ENCODE data around the gene CARNS1. TPM values are rescaled to one million over a fixed set of nuclear protein-coding genes. Genes with fewer than 3 reads are reported as not detected.
"Not testable (repeated sequence)": the region's sequence is repeated elsewhere in the genome, so short reads cannot be mapped to it uniquely, and the experiment has no call there.

Gene CARNS1
- polyA plus RNA-seq, 1 donor (not counting 4 experiments of a cell fraction or from before 2014, with no cell fraction given): not detected

DNA sequence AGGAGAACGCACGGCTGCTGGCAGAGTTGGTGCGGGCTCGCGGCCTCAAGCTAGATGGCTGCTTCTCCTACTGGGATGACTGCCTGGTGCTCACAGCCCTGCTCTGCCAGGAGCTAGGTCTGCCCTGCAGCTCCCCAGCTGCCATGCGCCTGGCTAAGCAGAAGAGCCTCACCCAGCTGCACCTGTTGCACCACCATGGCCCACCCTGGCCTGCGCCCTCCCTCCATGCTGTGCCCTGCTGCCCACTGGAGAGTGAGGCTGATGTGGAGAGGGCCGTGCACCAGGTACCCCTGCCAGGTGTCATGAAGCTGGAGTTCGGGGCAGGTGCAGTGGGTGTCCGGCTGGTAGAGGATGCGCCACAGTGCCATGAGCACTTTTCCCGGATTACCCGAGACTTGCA, 8.0 kb downstream of the CARNS1 start:
- FAIRE-seq (no peak), DNase-seq (ENCODE audit: low read depth, low spot score) (no peak)
- dilution Hi-C loops (cut with MboI; ENCODE audit: extremely low pct_ligation_motif_present, low sequenced_read_pairs): no loop called here
- no peaks in the 10 kb centered on the region for H4K20me1 ChIP-seq (ENCODE audit: control insufficient read depth, extremely low read depth, insufficient read depth, low read length)
- peaks cover 25% of the 10 kb centered on the region for H3K4me1 ChIP-seq (ENCODE audit: control insufficient read depth, extremely low read depth, insufficient read depth, low read length)
- H3K4me3 ChIP-seq (ENCODE audit: control insufficient read depth in 2 of 3, extremely low read depth in 1 of 3, insufficient read depth in 2 of 3, low read depth in 1 of 3, low read length in 3 of 3): no peak overlapping the region
- peaks cover 4% of the 10 kb centered on the region for H3K27me3 ChIP-seq (ENCODE audit: control insufficient read depth, extremely low read depth, insufficient read depth, low read length)
- H2AFZ ChIP-seq (ENCODE audit: control insufficient read depth, low read length): no peak overlapping the region
- no peaks in the 10 kb centered on the region for H3K9me3 ChIP-seq (ENCODE audit: control insufficient read depth, low read depth, low read length)
- H3K4me2 ChIP-seq (ENCODE audit: control insufficient read depth, extremely low read depth, insufficient read depth, low read depth, low read length): no peak overlapping the region
- no peaks in the 10 kb centered on the region for H3K36me3 ChIP-seq (ENCODE audit: control insufficient read depth in 2 of 2, extremely low read depth in 1 of 2, insufficient read depth in 2 of 2, low read length in 2 of 2)
- H3K9ac ChIP-seq (ENCODE audit: control insufficient read depth, extremely low read depth, insufficient read depth, low read length): no peak overlapping the region
- TF ChIP-seq, protein P1, sequence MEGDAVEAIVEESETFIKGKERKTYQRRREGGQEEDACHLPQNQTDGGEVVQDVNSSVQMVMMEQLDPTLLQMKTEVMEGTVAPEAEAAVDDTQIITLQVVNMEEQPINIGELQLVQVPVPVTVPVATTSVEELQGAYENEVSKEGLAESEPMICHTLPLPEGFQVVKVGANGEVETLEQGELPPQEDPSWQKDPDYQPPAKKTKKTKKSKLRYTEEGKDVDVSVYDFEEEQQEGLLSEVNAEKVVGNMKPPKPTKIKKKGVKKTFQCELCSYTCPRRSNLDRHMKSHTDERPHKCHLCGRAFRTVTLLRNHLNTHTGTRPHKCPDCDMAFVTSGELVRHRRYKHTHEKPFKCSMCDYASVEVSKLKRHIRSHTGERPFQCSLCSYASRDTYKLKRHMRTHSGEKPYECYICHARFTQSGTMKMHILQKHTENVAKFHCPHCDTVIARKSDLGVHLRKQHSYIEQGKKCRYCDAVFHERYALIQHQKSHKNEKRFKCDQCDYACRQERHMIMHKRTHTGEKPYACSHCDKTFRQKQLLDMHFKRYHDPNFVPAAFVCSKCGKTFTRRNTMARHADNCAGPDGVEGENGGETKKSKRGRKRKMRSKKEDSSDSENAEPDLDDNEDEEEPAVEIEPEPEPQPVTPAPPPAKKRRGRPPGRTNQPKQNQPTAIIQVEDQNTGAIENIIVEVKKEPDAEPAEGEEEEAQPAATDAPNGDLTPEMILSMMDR (optimal IDR thresholded peaks at IDR 0.05 in 1 of 3, IDR thresholded peaks at IDR 0.05 in 1 of 3, conservative IDR thresholded peaks at IDR 0.05 in 1 of 3; ENCODE audit: extremely low read depth in 1 of 3, insufficient read depth in 2 of 3, low read length in 3 of 3): no peak
- TF ChIP-seq EZH2 (IDR thresholded peaks at IDR 0.05; ENCODE audit: low read length): no peak
- no peak overlapping the region for H3K27ac ChIP-seq (ENCODE audit: control insufficient read depth, insufficient read depth, low read length)
- H3K79me2 ChIP-seq (ENCODE audit: control insufficient read depth, insufficient read depth, low read length): peaks cover 1% of the 10 kb centered on the region
- no peaks in the 10 kb centered on the region for H3K9me1 ChIP-seq (ENCODE audit: control insufficient read depth, extremely low read depth, insufficient read depth, low read length)

DNA sequence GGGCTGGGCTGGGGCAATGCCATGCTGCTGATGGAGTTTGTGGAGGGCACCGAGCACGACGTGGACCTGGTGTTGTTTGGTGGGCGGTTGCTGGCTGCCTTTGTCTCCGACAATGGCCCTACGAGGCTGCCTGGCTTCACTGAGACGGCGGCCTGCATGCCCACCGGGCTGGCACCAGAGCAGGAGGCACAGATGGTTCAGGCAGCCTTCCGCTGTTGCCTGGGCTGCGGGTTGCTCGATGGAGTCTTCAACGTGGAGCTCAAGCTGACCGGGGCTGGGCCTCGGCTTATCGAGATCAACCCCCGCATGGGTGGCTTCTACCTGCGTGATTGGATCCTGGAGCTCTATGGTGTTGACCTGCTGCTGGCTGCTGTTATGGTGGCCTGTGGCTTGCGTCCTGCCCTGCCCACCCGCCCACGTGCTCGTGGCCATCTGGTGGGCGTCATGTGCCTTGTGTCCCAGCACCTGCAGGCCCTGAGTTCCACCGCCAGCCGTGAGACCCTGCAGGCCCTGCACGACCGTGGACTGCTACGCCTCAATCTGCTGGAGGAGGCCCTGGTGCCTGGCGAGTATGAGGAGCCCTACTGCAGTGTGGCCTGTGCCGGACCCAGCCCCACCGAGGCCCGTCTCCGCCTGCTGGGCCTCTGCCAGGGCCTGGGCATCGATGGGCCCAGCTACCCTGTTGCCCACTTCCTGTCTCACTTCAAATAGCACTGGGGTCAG, 8.6 kb downstream of the CARNS1 start:
- DNase-seq (ENCODE audit: low read depth, low spot score) (no peak), FAIRE-seq (no peak)
- peaks cover 7% of the 10 kb centered on the region for H3K79me2 ChIP-seq (ENCODE audit: control insufficient read depth, insufficient read depth, low read length)
- no peak overlapping the region for H3K4me2 ChIP-seq (ENCODE audit: control insufficient read depth, extremely low read depth, insufficient read depth, low read depth, low read length)
- TF ChIP-seq, protein P1 (optimal IDR thresholded peaks at IDR 0.05 in 1 of 3, IDR thresholded peaks at IDR 0.05 in 1 of 3, conservative IDR thresholded peaks at IDR 0.05 in 1 of 3; ENCODE audit: extremely low read depth in 1 of 3, insufficient read depth in 2 of 3, low read length in 3 of 3): no peak
- no peak for TF ChIP-seq EZH2 (IDR thresholded peaks at IDR 0.05; ENCODE audit: low read length)
- H3K9me3 ChIP-seq (ENCODE audit: control insufficient read depth, low read depth, low read length): no peaks in the 10 kb centered on the region
- no peaks in the 10 kb centered on the region for H3K36me3 ChIP-seq (ENCODE audit: control insufficient read depth in 2 of 2, extremely low read depth in 1 of 2, insufficient read depth in 2 of 2, low read length in 2 of 2)
- H3K9ac ChIP-seq (ENCODE audit: control insufficient read depth, extremely low read depth, insufficient read depth, low read length): no peak overlapping the region
- no peak overlapping the region for H3K4me3 ChIP-seq (ENCODE audit: control insufficient read depth in 2 of 3, extremely low read depth in 1 of 3, insufficient read depth in 2 of 3, low read depth in 1 of 3, low read length in 3 of 3)
- dilution Hi-C loops (cut with MboI; ENCODE audit: extremely low pct_ligation_motif_present, low sequenced_read_pairs): no loop called here
- no peaks in the 10 kb centered on the region for H3K9me1 ChIP-seq (ENCODE audit: control insufficient read depth, extremely low read depth, insufficient read depth, low read length)
- no peak overlapping the region for H2AFZ ChIP-seq (ENCODE audit: control insufficient read depth, low read length)
- no peak overlapping the region for H3K27ac ChIP-seq (ENCODE audit: control insufficient read depth, insufficient read depth, low read length)
- peaks cover 4% of the 10 kb centered on the region for H3K27me3 ChIP-seq (ENCODE audit: control insufficient read depth, extremely low read depth, insufficient read depth, low read length)
- H4K20me1 ChIP-seq (ENCODE audit: control insufficient read depth, extremely low read depth, insufficient read depth, low read length): no peaks in the 10 kb centered on the region
- H3K4me1 ChIP-seq (ENCODE audit: control insufficient read depth, extremely low read depth, insufficient read depth, low read length): peaks cover 21% of the 10 kb centered on the region

DNA sequence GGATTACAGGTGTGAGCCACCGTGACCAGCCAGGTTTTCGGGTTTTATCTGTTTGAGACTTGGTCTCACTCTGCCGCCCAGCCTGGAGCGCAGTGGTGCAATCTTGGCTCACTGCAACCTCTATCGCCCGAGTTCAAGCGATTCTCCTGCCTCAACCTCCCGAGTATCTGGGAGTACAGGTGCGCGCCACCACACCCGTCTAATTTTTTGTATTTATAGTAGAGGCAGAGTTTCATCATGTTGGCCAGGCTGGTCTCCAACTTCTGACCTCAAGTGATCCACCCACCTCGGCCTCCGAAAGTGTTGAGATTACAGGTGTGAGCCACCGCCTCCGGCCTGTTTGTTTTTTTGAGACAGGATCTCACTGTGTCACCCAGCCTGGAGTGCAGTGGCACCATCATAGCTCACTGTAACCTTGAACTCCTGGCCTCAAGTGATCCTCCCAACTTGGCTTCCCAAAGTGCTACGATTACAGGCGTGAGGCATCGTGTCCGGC, 11.9 kb downstream of the CARNS1 start:
- H3K9me1 ChIP-seq (ENCODE audit: control insufficient read depth, extremely low read depth, insufficient read depth, low read length); dilution Hi-C loops (cut with MboI; ENCODE audit: extremely low pct_ligation_motif_present, low sequenced_read_pairs); H4K20me1 ChIP-seq (ENCODE audit: control insufficient read depth, extremely low read depth, insufficient read depth, low read length); DNase-seq (ENCODE audit: low read depth, low spot score); H3K9me3 ChIP-seq (ENCODE audit: control insufficient read depth, low read depth, low read length); H3K27me3 ChIP-seq (ENCODE audit: control insufficient read depth, extremely low read depth, insufficient read depth, low read length); FAIRE-seq: not testable (repeated sequence)
- peak overlapping the region; percentile 98 for H3K4me2 ChIP-seq (ENCODE audit: control insufficient read depth, extremely low read depth, insufficient read depth, low read depth, low read length)
- peaks cover 28% of the 10 kb centered on the region for H3K4me1 ChIP-seq (ENCODE audit: control insufficient read depth, extremely low read depth, insufficient read depth, low read length)
- peaks cover 27% of the 10 kb centered on the region for H3K79me2 ChIP-seq (ENCODE audit: control insufficient read depth, insufficient read depth, low read length)
- peak overlapping the region; percentile 77 to 98 (median 97) for H3K4me3 ChIP-seq (ENCODE audit: control insufficient read depth in 2 of 3, extremely low read depth in 1 of 3, insufficient read depth in 2 of 3, low read depth in 1 of 3, low read length in 3 of 3)
- H3K27ac ChIP-seq (ENCODE audit: control insufficient read depth, insufficient read depth, low read length): peak overlapping the region; percentile 90
- H3K36me3 ChIP-seq (ENCODE audit: control insufficient read depth in 2 of 2, extremely low read depth in 1 of 2, insufficient read depth in 2 of 2, low read length in 2 of 2): peaks cover 11 to 20% of the 10 kb centered on the region in 2 experiments
- H2AFZ ChIP-seq (ENCODE audit: control insufficient read depth, low read length): peak overlapping the region; percentile 99
- peak overlapping the region; percentile 97 for H3K9ac ChIP-seq (ENCODE audit: control insufficient read depth, extremely low read depth, insufficient read depth, low read length)

All from keratinocyte (primary cell).